Esophagus squamous epithelium (tissue), 5 donors: ENCODE results near the gene ARPC5L. TPM values are rescaled to one million over a fixed set of nuclear protein-coding genes. Genes with fewer than 3 reads are reported as not detected.
A peak's percentile ranks its signal among the peaks of the same experiment; 100 is the strongest.

Experiments
- DNase-seq: peaks from one replicate; lab custom pipeline; 2025; lab: John Stamatoyannopoulos, UW
- H3K27ac ChIP-seq, 4 donors: fragments of 200-600 bp; sonication (generic); one replicate each; pipeline ENCODE4 v1.5.1; 2016 to 2019; ENCODE audit warnings: mild to moderate bottlenecking in 1 of 4
- H3K27me3 ChIP-seq, 4 donors: fragments of 200-600 bp; sonication (generic); 1 replicate in 3 of 4; 2 replicates in 1 of 4; pipeline versions ENCODE4 v1.5.1 to v1.6.0; 2017 to 2021; ENCODE audit warnings: antibody characterized with exemption in 1 of 4
- H3K36me3 ChIP-seq, 3 donors: fragments of 200-600 bp; sonication (generic); one replicate each; pipeline ENCODE4 v1.5.1; 2016 to 2019
- H3K4me1 ChIP-seq, 3 donors: fragments of 200-600 bp; sonication (generic); one replicate each; pipeline ENCODE4 v1.5.1; 2017 to 2019
- H3K4me3 ChIP-seq, 4 donors: fragments of 200-600 bp; sonication (generic); 1 replicate in 3 of 4; 2 replicates in 1 of 4; pipeline ENCODE4 v1.5.1; 2016 to 2019; ENCODE audit warnings: mild to moderate bottlenecking in 2 of 4, moderate library complexity in 1 of 4
- H3K9me3 ChIP-seq, 3 donors: fragments of 200-600 bp; sonication (generic); one replicate each; pipeline ENCODE4 v1.5.1; 2016 to 2019
- POLR2A ChIP-seq, 4 donors: fragments of 450-650 bp; IDR thresholded peaks; one replicate each; pipeline ENCODE4 v1.6.1; 2017; ENCODE audit warnings: antibody characterized with exemption in 4 of 4, mild to moderate bottlenecking in 4 of 4, moderate library complexity in 3 of 4
- WGBS, 2 donors: methylation state at CpG; one replicate each; pipeline ENCODE4 v1.1.5; 2018; 5-methylcytosine and 5-hydroxymethylcytosine counted together
- intact Hi-C: fragments of 100-400 bp; cut with DNase I; formaldehyde crosslinking; loops from one replicate; pipeline ENCODE4 v1.15.0; 2022
- total RNA-seq, 4 donors: library from RNA; depleted of rRNA; stranded (reverse); fragments of >200 nt; gene quantifications; one replicate each; pipeline ENCODE4 v1.1.0, GENCODE V29; 2016
- TF ChIP-seq, protein P1 (sequence below), 6 experiments: fragments of 450-650 bp in 4 of 6; fragments of 200-600 bp in 2 of 6; sonication (generic) in 2 of 6; IDR thresholded peaks; one replicate each; pipeline ENCODE4 v1.5.1; 2016 to 2019; ENCODE audit warnings: antibody characterized with exemption in 6 of 6, mild to moderate bottlenecking in 4 of 6, moderate library complexity in 4 of 6
- donor health status: DM: yes; HTN: yes; CAD: no.

The ARPC5L gene
- total RNA-seq, 4 donors from 2014 or later = 39.1 to 59.6 (median 45.3) TPM

DNA sequence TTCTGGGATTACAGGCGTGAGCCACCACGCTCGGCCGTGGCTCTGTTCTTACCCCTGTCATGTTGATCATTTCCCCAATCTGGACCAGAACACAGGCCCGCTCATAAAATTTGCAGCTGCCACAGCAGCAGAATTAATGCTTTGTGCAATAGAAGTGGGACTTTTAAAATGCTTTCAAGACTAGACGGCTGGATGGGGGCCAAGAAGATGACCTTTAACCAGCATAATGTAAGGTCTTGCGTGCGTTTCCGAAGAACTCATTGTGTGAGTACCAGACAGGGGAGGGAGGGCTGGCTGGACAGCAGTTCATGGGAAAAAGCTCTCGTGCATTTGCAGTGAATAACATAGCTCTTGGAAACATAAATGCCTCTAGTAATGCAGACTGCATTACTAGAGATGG lies 12.1 kb upstream of the ARPC5L start:
- Histone ChIP-seq H3K4me1 (peaks cover 15 to 29% (median 16%) of the 10 kb centered on the region in 3 donors), H3K9me3 (no peaks in the 10 kb centered on the region), H3K36me3 (no peaks in the 10 kb centered on the region), H3K27ac (peak overlapping the region in 1 of 4 donors; percentile 2), H3K4me3 (no peak overlapping the region), H3K27me3 (no peaks in the 10 kb centered on the region)
- TF ChIP-seq, protein P1, sequence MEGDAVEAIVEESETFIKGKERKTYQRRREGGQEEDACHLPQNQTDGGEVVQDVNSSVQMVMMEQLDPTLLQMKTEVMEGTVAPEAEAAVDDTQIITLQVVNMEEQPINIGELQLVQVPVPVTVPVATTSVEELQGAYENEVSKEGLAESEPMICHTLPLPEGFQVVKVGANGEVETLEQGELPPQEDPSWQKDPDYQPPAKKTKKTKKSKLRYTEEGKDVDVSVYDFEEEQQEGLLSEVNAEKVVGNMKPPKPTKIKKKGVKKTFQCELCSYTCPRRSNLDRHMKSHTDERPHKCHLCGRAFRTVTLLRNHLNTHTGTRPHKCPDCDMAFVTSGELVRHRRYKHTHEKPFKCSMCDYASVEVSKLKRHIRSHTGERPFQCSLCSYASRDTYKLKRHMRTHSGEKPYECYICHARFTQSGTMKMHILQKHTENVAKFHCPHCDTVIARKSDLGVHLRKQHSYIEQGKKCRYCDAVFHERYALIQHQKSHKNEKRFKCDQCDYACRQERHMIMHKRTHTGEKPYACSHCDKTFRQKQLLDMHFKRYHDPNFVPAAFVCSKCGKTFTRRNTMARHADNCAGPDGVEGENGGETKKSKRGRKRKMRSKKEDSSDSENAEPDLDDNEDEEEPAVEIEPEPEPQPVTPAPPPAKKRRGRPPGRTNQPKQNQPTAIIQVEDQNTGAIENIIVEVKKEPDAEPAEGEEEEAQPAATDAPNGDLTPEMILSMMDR (IDR thresholded peaks at IDR 0.05) = no peak
- no peak for TF ChIP-seq POLR2A (IDR thresholded peaks at IDR 0.05)
- intact Hi-C loops = loop anchor here (10.0 kb wide), 1 partner anchor 295 kb away; the partner anchor contains the start of gene SCAI
- no peak for DNase-seq
- WGBS, 2 donors = 58 to 80% methylated on average over 7 to 9 of the region's 10 CpGs

DNA sequence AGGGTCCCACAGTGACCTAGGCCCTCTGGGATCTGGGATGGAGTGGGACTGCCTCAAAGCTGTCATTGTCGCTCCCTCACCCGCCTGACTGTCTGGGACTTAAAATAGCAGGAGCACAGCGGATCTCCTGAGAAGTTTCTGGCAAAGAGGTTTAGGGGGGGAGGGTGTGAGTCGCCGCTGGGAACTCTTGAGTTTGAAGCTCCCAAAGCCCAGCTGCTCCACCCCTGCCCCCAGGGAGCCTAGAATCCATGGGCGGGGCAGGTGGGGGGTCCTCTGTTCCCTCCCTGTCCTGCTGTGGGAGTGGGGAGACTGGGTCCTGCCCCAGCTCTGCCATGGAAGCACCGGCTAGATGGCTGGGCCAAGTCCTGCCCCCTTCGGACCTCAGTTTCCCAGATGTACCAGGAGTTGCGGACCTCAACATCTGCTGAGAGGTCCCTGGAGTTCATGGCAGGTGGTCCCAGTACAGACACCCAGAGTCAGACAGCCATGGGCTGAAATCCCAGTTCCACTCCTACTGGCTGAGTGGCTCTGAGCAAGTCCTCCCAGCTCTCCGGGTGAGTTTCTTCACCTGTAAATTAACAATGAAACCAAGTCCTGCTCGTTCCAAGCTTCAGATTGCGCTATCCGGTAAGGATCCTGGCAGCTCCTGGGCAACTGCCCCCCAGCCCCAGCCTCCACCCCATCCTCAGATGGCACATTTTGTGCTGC lies 9.7 kb upstream of the ARPC5L start:
- intact Hi-C loops = loop anchor here (2.0 to 10.0 kb wide), 2 partner anchors 79 to 293 kb away; partner anchors contain the start of gene SCAI
- TF ChIP-seq POLR2A (IDR thresholded peaks at IDR 0.05) = no peak
- TF ChIP-seq, protein P1 (IDR thresholded peaks at IDR 0.05) = no peak
- Histone ChIP-seq H3K4me1 (peaks cover 15 to 36% (median 16%) of the 10 kb centered on the region in 3 donors), H3K27me3 (no peaks in the 10 kb centered on the region), H3K4me3 (peak overlapping the region in 3 of 4 donors; percentile 51 to 64 (median 54)), H3K27ac (peak overlapping the region in 3 of 4 donors; percentile 20 to 75 (median 45)), H3K9me3 (no peaks in the 10 kb centered on the region), H3K36me3 (peaks cover 3 to 14% (median 10%) of the 10 kb centered on the region in 3 donors)
- 37 to 57% methylated on average over 7 to 10 of the region's 13 CpGs for WGBS, 2 donors
- no peak for DNase-seq

DNA sequence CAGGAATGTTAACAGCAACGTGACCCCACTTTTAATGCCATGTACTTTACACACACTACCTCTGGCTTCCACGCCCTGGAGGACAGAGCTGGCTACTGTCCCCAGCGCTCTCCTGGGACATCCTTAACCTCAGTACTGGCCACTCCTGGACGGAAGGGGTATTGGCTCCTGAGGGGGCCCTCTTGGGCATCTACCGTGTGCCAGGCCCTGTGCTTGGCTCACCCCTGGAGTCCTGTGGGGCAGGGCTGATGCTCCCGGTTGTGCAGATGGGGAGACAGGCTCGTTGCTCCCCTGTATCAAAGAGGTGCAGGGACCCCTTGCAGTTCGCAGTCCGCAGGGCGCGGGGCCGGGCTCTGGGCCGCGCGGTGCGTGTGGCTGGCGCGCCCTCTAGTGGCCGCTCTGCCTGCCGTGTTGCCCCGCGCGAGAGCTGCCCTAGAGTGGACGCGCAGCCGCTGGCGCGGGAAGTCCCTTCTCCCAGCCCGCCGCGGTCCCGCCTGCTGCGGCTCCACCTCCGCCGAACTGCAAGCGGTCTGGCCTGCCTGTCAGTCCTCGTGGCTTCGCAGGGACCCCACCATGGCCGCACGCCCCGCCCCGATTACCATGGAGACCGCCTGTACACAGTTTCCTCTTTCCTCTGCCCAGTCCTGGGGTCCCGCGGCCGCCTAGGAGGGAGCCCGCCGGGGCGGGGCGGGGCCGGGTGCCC lies 8.9 kb upstream of the ARPC5L start, which contains the start of gene WDR38:
Gene WDR38 (plus strand): TSS at position 632 of the 703 bp plus-strand sequence. CDS start 72 bp downstream, outside the sequence.
- H3K36me3 ChIP-seq = peaks cover 10 to 21% (median 12%) of the 10 kb centered on the region in 3 donors
- intact Hi-C loops = loop anchor here (2.0 to 10.0 kb wide), 2 partner anchors 80 to 292 kb away; partner anchors contain the start of gene SCAI
- 0 to 7% methylated on average over 1 to 2 of the region's 51 CpGs for WGBS, 2 donors
- H3K27ac ChIP-seq = peak within 1 kb of the TSS; percentile 17 to 75 (median 32)
- TF ChIP-seq POLR2A (IDR thresholded peaks at IDR 0.05) = no peak
- TF ChIP-seq, protein P1 (IDR thresholded peaks at IDR 0.05) = peak; percentile 97 to 99 (median 98)
- DNase-seq = no peak
- no peaks in the 10 kb centered on the region for H3K27me3 ChIP-seq
- no peaks in the 10 kb centered on the region for H3K9me3 ChIP-seq
- H3K4me3 ChIP-seq = peak within 1 kb of the TSS; percentile 24 to 64 (median 52)
- peaks cover 15 to 43% (median 16%) of the 10 kb centered on the region in 3 donors for H3K4me1 ChIP-seq

DNA sequence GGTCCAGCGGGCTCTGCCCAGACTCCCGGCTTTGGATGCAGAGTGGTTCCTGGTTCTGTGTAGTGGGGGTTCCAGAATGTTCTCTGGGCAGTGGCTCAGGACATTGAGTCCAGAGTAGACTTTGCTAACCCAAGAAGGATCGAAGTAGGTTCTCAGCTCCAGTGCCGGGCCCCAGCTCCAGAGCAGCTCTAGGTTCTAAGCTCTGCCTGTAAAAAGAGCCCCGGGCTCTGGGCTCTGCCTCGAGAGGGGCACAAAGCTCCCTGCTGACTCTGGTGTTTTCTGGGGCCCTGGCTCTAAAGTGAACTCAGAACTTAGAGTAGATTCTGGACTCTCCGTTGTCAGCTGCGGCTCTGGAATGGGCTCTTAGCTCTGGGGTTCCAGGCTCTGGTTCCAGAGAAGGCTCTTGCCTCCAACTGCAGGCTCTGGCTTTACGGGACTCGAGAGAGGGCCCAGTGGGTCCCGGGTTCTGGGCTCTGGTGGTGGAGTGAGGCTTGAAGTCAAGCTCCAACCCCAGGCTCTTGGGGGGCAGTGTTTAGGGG lies 8.3 kb upstream of the ARPC5L start:
- Histone ChIP-seq H3K4me1 (peaks cover 16 to 50% (median 19%) of the 10 kb centered on the region in 3 donors), H3K4me3 (peak overlapping the region; percentile 24 to 64 (median 52)), H3K27me3 (no peaks in the 10 kb centered on the region), H3K27ac (peak overlapping the region; percentile 17 to 75 (median 32)), H3K9me3 (no peaks in the 10 kb centered on the region), H3K36me3 (peaks cover 12 to 28% (median 17%) of the 10 kb centered on the region in 3 donors)
- no peak for DNase-seq
- WGBS, 2 donors = 46 to 50% methylated on average over 2 to 4 of the region's 11 CpGs
- TF ChIP-seq POLR2A (IDR thresholded peaks at IDR 0.05) = no peak
- TF ChIP-seq, protein P1 (IDR thresholded peaks at IDR 0.05) = no peak
- intact Hi-C loops = loop anchor here (2.0 to 10.0 kb wide), 2 partner anchors 81 to 291 kb away; partner anchors contain the start of gene SCAI
